Activated CD4-positive, alpha-beta T cell treated with anti-CD3 and anti-CD28 coated beads, Interleukin-2, amount 50 U/mL, for 24 hours (primary cell): Measurements from ENCODE around the gene GPR25.
"Not testable (repeated sequence)": the region's sequence is repeated elsewhere in the genome, so short reads cannot be mapped to it uniquely, and the experiment has no call there.

Source experiments
- DNase-seq, 2 donors: peaks; one replicate each; pipeline ENCODE4 v3.0.0-alpha.2; 2020; ENCODE audit warnings: low read depth in 1 of 2, low spot score in 1 of 2

GPR25 gene

DNA sequence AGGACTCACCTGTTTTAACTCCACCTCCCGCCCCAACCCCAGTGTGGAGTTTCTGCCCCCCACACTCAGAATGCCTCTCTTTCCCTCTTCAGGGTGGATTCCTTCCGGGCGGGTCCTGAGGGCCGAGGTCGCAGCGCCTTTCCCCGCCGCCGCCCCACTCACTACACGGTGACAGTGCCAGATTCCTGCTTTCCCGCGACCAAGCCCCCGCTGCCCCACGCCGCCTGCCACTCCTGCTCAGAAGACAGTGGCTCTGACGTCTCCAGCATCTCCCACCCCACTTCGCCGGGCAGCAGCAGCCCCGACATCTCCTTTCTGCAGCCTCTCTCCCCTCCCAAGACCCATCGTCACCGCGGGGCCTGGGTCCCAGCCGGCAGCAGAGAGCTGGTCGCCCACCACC, 38.6 kb downstream of the GPR25 start:
- no peak for DNase-seq

DNA sequence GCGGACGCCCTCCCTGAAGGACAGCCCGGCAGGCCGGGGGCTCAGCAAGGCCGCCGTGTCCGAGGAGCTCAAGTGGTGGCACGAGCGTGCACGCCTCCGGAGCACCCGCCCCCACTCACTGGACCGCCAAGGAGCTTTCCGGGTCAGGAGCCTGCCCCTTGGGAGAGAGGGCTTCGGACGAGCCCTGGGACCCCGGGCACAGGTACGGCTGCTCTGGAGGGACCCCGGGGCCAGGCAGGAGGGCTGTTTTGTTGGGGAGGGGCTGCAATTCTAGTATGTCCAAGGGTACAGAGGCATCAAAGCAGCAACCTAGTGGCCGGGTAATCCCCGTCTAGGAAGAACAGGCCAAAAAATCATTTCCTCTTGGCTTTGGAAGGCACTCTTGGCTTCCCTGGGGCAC, 39.2 kb downstream of the GPR25 start:
- DNase-seq = not testable (repeated sequence)

DNA sequence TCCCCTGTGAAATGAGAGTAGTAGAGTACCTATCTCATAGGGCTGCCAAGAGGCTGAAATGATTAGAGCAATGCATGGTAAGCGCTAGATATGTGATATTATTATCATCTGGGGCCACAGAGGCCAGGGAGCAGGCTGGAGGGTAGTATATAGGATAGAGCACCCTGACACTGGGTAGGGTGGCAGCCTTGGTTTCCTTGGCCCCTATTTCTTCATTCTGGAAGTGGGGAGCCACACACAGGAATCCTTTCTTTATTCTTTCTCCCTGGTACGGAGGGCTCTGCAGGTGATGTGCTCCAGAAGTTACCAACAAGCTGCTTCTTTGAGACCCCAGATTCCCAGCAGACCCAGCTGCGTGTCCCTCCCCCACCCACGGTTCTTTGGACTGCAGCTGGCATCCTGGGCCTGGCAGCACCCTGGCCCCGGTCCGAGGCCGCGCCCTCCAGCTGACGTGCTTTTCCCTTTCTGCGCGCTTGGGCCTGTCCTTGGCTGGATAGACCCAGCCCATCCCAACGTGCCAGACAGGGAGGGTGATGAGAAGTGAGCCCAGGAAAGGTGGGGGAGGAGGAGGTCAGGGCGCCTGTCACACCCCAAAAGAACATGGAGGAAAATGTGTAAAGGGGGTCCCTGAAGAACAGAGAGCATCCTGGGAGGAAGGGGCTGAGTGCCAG, 40.1 kb downstream of the GPR25 start:
- no peak for DNase-seq

- DNase-seq = no peak
Observed at GRCh38 chr1:200916152-200916551, 43.4 kb downstream of the GPR25 start.

- no peak for DNase-seq
Observed at GRCh38 chr1:200916681-200917080, 43.9 kb downstream of the GPR25 start.

- DNase-seq = no peak
Observed at GRCh38 chr1:200917291-200917817, 44.6 kb downstream of the GPR25 start.

DNA sequence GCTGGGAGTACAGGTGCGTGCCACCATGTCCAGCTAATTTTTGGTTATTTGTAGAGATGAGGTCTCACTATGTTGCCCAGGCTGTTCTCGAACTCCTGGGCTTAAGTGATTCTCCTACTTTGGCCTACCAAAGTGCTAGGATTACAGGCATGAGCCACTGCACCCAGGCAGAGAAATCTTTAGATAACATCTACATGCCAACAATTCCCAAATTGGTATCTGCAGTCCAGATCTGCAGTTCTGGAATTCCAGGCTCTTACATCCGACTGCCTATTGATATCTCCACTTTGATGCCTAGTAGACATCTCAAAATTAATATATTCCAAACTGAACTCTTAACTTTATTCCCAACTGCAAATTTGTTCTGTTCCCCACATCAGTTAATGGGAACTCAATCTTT, 45.2 kb downstream of the GPR25 start:
- no peak for DNase-seq

DNA sequence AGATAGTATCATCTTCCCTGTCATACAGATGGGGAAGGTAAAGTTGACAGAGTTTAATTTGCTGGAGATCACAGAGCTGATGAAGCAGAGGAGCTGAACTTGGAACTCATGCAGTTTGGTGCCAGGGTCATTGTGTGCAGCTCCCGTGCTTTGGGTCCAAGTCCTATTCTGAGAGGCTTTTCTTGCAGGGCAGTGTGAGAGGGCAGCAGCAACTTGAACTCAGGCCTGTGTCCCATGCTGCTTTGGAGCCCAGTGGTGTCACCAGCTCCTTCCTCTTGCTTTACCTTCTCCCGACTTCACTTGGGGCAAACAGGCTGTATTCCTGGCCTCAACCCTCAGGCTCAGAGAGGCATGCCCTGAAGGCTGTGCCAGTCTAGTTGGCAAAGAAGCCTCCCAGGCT, 46.6 kb downstream of the GPR25 start:
- no peak for DNase-seq

- DNase-seq = no peak
Observed at GRCh38 chr1:200921571-200922110, 48.9 kb downstream of the GPR25 start.

DNA sequence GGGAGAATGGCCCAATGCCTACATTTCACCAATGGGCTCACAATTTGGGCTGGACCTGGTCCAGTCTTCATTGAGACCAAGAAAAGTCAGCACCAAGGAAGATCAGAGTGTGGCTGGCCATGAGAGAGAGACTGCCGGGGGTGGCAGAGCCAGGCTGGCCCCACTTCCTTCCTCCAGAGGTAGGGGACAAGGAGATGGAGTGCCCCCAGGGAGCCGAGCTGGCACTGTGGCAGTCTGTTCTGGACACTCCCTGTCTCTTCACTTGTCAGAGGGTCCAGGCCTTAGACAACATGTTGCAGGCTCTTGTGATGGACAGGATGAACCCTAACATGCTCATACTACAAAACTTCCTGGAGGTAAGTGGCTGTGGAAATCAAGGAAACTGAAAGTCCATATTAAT, 49.6 kb downstream of the GPR25 start:
- no peak for DNase-seq

- DNase-seq = no peak
Observed at GRCh38 chr1:200923601-200924000, 50.8 kb downstream of the GPR25 start.
